Activated CD4-positive, alpha-beta T cell treated with anti-CD3 and anti-CD28 coated beads for 36 hours (primary cell): ENCODE data around the gene FRMPD4. TPM values are rescaled to one million over a fixed set of nuclear protein-coding genes. Genes with fewer than 3 reads are reported as not detected.

Source experiments
- ATAC-seq: fragments of 200-7000 bp; cut with Tn5 transposase; one replicate; pipeline ENCODE4 v1.10.0; 2021; ENCODE audit warnings: mild to moderate bottlenecking, moderate library complexity
- CTCF ChIA-PET: fragments of 350-600 bp; sonication (Branson Sonifier 250); formaldehyde crosslinking; loops from one replicate; lab custom pipeline; 2021; ENCODE audit warnings: antibody characterized with exemption; lab: Charles Lee
- POLR2A ChIA-PET: fragments of 350-600 bp; sonication (Branson Sonifier 250); formaldehyde crosslinking; loops from one replicate; lab custom pipeline; 2021; ENCODE audit warnings: antibody characterized with exemption, inconsistent platforms; lab: Charles Lee
- DNase-seq: peaks from one replicate; pipeline ENCODE4 v3.0.0-alpha.2; 2020
- H3K27ac Mint-ChIP-seq: one replicate; pipeline ENCODE4 v1.8.0; 2021; ENCODE audit warnings: mixed read lengths
- H3K27me3 Mint-ChIP-seq: one replicate; pipeline ENCODE4 v1.8.0; 2021; ENCODE audit warnings: mixed read lengths
- H3K36me3 Mint-ChIP-seq: one replicate; pipeline ENCODE4 v1.8.0; 2021; ENCODE audit warnings: low read depth, mixed read lengths
- H3K4me1 Mint-ChIP-seq: one replicate; pipeline ENCODE4 v1.8.0; 2021; ENCODE audit warnings: mixed read lengths
- H3K4me3 Mint-ChIP-seq: one replicate; pipeline ENCODE4 v1.8.0; 2021; ENCODE audit warnings: mild to moderate bottlenecking, moderate library complexity, mixed read lengths
- H3K9me3 Mint-ChIP-seq: one replicate; pipeline ENCODE4 v1.8.0; 2021; ENCODE audit warnings: low read depth, mixed read lengths
- intact Hi-C, 2 experiments: fragments of 100-400 bp; cut with DNase I in 1 of 2; cut with micrococcal nuclease in 1 of 2; formaldehyde crosslinking; loops; one replicate each; pipeline versions ENCODE4 v1.14.2 to v1.15.1; 2022 to 2024; cut with DNase I, micrococcal nuclease
- total RNA-seq, 2 experiments: library from RNA; stranded (reverse); gene quantifications; one replicate each; pipeline ENCODE4 v1.2.3, GENCODE V29; 2021

Gene FRMPD4
- total RNA-seq, 2 experiments from 2014 or later, result not detected

- Mint-ChIP-seq H3K27ac (no peak overlapping the region), H3K27me3 (no peaks in the 10 kb centered on the region), H3K36me3 (no peaks in the 10 kb centered on the region), H3K9me3 (no peaks in the 10 kb centered on the region), H3K4me3 (no peak overlapping the region), H3K4me1 (no peaks in the 10 kb centered on the region)
- intact Hi-C loops, result no loop called here
- POLR2A ChIA-PET, result no interaction called here
- no peak for ATAC-seq
- CTCF ChIA-PET, result no interaction called here
- no peak for DNase-seq
Measured at GRCh38 chrX:12447448-12448064, 309.3 kb downstream of the FRMPD4 start.

DNA sequence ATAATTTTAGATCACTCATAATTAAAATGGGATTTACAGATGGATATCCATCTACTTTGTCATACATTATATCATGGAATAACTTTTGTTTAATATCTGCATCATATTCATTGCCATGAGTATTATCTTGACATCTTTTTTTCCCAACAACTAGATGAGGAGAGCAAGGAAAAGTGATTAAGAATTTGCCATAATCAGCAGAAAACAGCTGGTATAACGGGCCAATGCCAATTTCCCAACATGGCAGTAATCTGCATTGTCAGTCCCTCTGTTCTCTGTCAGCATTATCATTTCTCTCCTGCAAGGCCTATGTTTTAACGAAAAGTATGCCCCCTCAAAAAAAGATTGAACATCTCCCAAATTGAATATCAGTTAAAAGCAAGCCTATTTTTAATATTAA is 314.0 kb downstream of the FRMPD4 start:
- CTCF ChIA-PET, result no interaction called here
- Mint-ChIP-seq H3K9me3 (no peaks in the 10 kb centered on the region), H3K4me3 (no peak overlapping the region), H3K36me3 (no peaks in the 10 kb centered on the region), H3K4me1 (no peaks in the 10 kb centered on the region), H3K27me3 (no peaks in the 10 kb centered on the region), H3K27ac (no peak overlapping the region)
- ATAC-seq, result no peak
- POLR2A ChIA-PET, result no interaction called here
- intact Hi-C loops, result no loop called here
- no peak for DNase-seq

GRCh38 chrX:12460929-12461328 is 322.7 kb downstream of the FRMPD4 start:
- ATAC-seq, result no peak
- H3K36me3 Mint-ChIP-seq, result no peaks in the 10 kb centered on the region
- no peaks in the 10 kb centered on the region for H3K9me3 Mint-ChIP-seq
- H3K4me1 Mint-ChIP-seq, result no peaks in the 10 kb centered on the region
- POLR2A ChIA-PET, result no interaction called here
- intact Hi-C loops, result no loop called here
- CTCF ChIA-PET, result no interaction called here
- H3K27ac Mint-ChIP-seq, result no peak overlapping the region
- H3K4me3 Mint-ChIP-seq, result no peak overlapping the region
- no peak for DNase-seq
- H3K27me3 Mint-ChIP-seq, result peaks cover 2% of the 10 kb centered on the region

DNA sequence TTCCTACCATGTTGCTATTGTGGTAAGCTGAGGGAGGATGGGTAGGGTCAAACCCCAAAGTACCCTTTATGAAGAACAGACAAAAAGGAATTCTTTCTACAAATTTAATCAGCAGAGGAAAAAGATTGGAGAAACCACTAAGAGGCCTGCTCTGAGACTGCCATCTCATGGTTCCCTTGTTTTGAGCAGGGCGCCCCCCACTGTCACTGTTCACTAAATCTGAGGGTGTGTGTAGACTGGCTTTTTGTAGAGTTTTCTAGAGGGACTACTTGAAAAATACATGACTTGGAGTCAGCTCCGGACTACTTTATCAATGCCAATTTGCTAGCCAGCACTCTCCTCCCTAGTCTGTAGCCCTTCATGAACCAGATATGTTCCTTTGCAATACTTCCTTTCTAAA is 324.8 kb downstream of the FRMPD4 start:
- H3K36me3 Mint-ChIP-seq, result no peaks in the 10 kb centered on the region
- peaks cover 2% of the 10 kb centered on the region for H3K27me3 Mint-ChIP-seq

GRCh38 chrX:12463873-12464272 is 325.6 kb downstream of the FRMPD4 start:
- intact Hi-C loops, result no loop called here
- H3K4me3 Mint-ChIP-seq, result no peak overlapping the region
- peaks cover 2% of the 10 kb centered on the region for H3K27me3 Mint-ChIP-seq
- H3K36me3 Mint-ChIP-seq, result no peaks in the 10 kb centered on the region
- H3K9me3 Mint-ChIP-seq, result no peaks in the 10 kb centered on the region
- no peak overlapping the region for H3K27ac Mint-ChIP-seq
- ATAC-seq (no peak), DNase-seq (no peak)
- CTCF ChIA-PET, result no interaction called here
- POLR2A ChIA-PET, result no interaction called here
- H3K4me1 Mint-ChIP-seq, result no peaks in the 10 kb centered on the region

More for the DNA sequence above, 324.8 kb downstream of the FRMPD4 start:
- ATAC-seq, result no peak
- intact Hi-C loops, result no loop called here
- Mint-ChIP-seq H3K4me3 (no peak overlapping the region), H3K27ac (no peak overlapping the region), H3K9me3 (no peaks in the 10 kb centered on the region), H3K4me1 (no peaks in the 10 kb centered on the region)
- ChIA-PET POLR2A (interaction anchor here (0.6 kb wide), 1 partner anchor 12 kb away, joined by 3 read pairs; no protein-coding TSS in a partner anchor), CTCF (no interaction called here)
- DNase-seq, result no peak

- DNase-seq (no peak), ATAC-seq (no peak)
- CTCF ChIA-PET, result no interaction called here
- H3K36me3 Mint-ChIP-seq, result no peaks in the 10 kb centered on the region
- no peaks in the 10 kb centered on the region for H3K9me3 Mint-ChIP-seq
- POLR2A ChIA-PET, result no interaction called here
- no peak overlapping the region for H3K4me3 Mint-ChIP-seq
- H3K27me3 Mint-ChIP-seq, result peaks cover 2% of the 10 kb centered on the region
- H3K4me1 Mint-ChIP-seq, result no peaks in the 10 kb centered on the region
- intact Hi-C loops, result no loop called here
- no peak overlapping the region for H3K27ac Mint-ChIP-seq
Measured at GRCh38 chrX:12467321-12467720, 329.0 kb downstream of the FRMPD4 start.

GRCh38 chrX:12469296-12469695 is 331.0 kb downstream of the FRMPD4 start:
- ChIA-PET POLR2A (no interaction called here), CTCF (no interaction called here)
- no peak for DNase-seq
- H3K9me3 Mint-ChIP-seq, result no peaks in the 10 kb centered on the region
- H3K27ac Mint-ChIP-seq, result no peak overlapping the region
- intact Hi-C loops, result no loop called here
- no peak for ATAC-seq
- peaks cover 2% of the 10 kb centered on the region for H3K27me3 Mint-ChIP-seq
- no peaks in the 10 kb centered on the region for H3K36me3 Mint-ChIP-seq
- no peak overlapping the region for H3K4me3 Mint-ChIP-seq
- H3K4me1 Mint-ChIP-seq, result no peaks in the 10 kb centered on the region

- H3K9me3 Mint-ChIP-seq, result no peaks in the 10 kb centered on the region
- no peak overlapping the region for H3K27ac Mint-ChIP-seq
- CTCF ChIA-PET, result interaction anchor here (0.5 kb wide), 1 partner anchor 83 kb away, joined by 3 read pairs; no protein-coding TSS in a partner anchor
Measured at GRCh38 chrX:12471061-12471460, 332.8 kb downstream of the FRMPD4 start.

GRCh38 chrX:12480956-12481355 is 342.7 kb downstream of the FRMPD4 start:
- Mint-ChIP-seq H3K36me3 (no peaks in the 10 kb centered on the region), H3K27me3 (no peaks in the 10 kb centered on the region), H3K4me3 (no peak overlapping the region), H3K27ac (no peak overlapping the region), H3K9me3 (no peaks in the 10 kb centered on the region), H3K4me1 (no peaks in the 10 kb centered on the region)
- CTCF ChIA-PET, result no interaction called here
- POLR2A ChIA-PET, result no interaction called here
- DNase-seq, result no peak
- intact Hi-C loops, result no loop called here
- ATAC-seq, result no peak

More at GRCh38 chrX:12471061-12471460, 332.8 kb downstream of the FRMPD4 start:
- ATAC-seq, result no peak
- POLR2A ChIA-PET, result no interaction called here
- intact Hi-C loops, result no loop called here
- Mint-ChIP-seq H3K4me3 (no peak overlapping the region), H3K4me1 (no peaks in the 10 kb centered on the region), H3K27me3 (no peaks in the 10 kb centered on the region), H3K36me3 (no peaks in the 10 kb centered on the region)
- no peak for DNase-seq

- H3K36me3 Mint-ChIP-seq, result no peaks in the 10 kb centered on the region
- ChIA-PET POLR2A (no interaction called here), CTCF (no interaction called here)
- no peaks in the 10 kb centered on the region for H3K9me3 Mint-ChIP-seq
- no peaks in the 10 kb centered on the region for H3K27me3 Mint-ChIP-seq
- intact Hi-C loops, result no loop called here
- DNase-seq, result no peak
- no peak for ATAC-seq
- H3K27ac Mint-ChIP-seq, result no peak overlapping the region
- H3K4me1 Mint-ChIP-seq, result no peaks in the 10 kb centered on the region
- no peak overlapping the region for H3K4me3 Mint-ChIP-seq
Measured at GRCh38 chrX:12488220-12488619, 349.9 kb downstream of the FRMPD4 start.

DNA sequence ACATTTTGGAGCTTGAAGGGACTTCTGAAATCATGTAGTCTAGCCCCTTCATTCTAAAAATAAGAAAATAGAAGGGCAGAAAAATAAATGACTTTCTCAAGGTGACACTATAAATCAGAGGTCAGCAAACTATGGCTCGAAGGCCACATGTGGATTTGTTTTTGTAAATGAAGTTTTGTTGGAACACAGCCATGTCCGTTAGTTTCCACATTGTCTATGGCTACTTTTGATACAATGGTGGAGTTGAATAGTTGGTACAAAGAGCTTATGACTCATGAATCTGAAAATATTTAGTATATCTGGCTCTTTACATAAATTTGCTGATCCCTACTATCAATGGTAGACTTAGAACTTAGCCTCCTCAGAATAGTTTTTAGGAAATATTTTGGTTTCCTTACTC is 350.5 kb downstream of the FRMPD4 start:
- Mint-ChIP-seq H3K27me3 (no peaks in the 10 kb centered on the region), H3K9me3 (no peaks in the 10 kb centered on the region), H3K27ac (no peak overlapping the region), H3K36me3 (no peaks in the 10 kb centered on the region), H3K4me3 (no peak overlapping the region), H3K4me1 (no peaks in the 10 kb centered on the region)
- no peak for DNase-seq
- ATAC-seq, result no peak
- POLR2A ChIA-PET, result no interaction called here
- intact Hi-C loops, result no loop called here
- CTCF ChIA-PET, result no interaction called here

DNA sequence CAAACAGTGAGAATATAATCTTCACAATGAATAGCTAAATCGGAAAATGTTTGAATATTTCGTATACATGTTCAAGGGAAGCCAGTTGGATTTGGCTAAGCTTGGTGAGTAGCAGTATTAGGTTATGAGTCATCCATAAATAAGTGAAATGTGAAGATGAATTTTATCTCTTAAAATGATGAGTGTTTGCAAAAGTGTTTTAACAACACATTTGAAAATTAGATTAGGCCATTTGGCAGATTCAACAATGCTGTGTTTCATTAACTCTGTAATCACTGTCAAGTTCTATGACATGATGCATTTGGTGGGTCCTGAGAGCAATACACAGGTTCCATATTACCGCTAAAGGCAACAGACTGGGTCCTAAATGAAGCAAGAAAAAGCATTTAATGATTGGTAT is 351.1 kb downstream of the FRMPD4 start:
- ChIA-PET POLR2A (no interaction called here), CTCF (interaction anchor here (0.6 kb wide), 1 partner anchor 195 kb away, joined by 4 read pairs; no protein-coding TSS in a partner anchor)
- ATAC-seq, result no peak
- H3K36me3 Mint-ChIP-seq, result no peaks in the 10 kb centered on the region
- no peaks in the 10 kb centered on the region for H3K4me1 Mint-ChIP-seq
- intact Hi-C loops, result no loop called here
- no peak for DNase-seq
- no peaks in the 10 kb centered on the region for H3K9me3 Mint-ChIP-seq
- H3K27me3 Mint-ChIP-seq, result no peaks in the 10 kb centered on the region
- no peak overlapping the region for H3K4me3 Mint-ChIP-seq
- no peak overlapping the region for H3K27ac Mint-ChIP-seq
